Cerebellar nuclear complex (tissue), 1 donor: ENCODE results near the gene ZNF385C.
"Not testable (repeated sequence)": the region's sequence is repeated elsewhere in the genome, so short reads cannot be mapped to it uniquely, and the experiment has no call there.

ENCODE experiments used
- DNase-seq, 2 experiments: peaks; one replicate each; lab custom pipeline; 2025; lab: John Stamatoyannopoulos, UW

Gene ZNF385C

DNA sequence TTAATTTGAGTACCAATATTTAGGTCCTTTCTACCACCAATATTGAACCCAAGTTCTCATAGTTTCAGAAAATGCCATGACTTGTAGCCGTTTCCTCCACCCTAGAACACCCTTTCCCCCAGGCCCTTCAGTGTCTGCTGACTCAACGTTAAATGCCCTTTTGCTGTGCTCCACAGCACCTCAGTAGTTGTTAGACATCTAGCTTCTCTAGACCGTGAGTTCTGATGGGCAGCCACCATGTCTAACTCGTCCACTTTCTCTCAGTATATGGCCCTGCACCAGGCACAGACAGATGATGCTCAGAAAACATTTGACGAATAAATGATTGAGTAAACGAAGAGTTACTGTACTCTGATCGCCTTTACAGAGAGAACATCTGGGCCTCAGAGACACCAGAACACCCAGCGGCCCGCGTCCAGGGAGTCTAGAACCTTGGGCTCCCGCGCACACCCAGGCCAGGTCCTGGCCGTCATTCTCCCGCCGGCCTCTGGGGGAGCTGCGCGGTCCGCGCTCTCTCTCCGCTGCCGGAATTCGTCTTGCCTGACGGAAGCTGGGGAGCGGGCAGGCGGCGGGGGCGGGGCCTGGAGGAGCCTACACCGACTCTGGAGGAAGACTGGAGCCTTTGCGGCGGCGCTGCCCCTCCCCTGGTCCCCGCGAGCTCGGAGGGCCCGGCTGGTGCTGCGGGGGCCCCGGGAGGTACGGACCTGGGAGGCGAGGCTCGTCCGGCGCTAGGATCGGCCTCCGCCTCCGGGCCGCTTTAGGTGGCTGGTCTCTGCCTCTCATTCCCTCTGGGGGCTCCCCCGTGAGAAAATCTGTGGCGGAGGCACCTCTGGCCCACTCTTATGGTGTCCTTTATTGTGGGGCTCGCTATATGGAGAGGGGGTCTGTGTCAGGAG, 78.5 kb downstream of the ZNF385C start, which contains the start of gene NKIRAS2:
Gene NKIRAS2 (plus strand): TSS at position 582 of the 896 bp plus-strand sequence. CDS start 1,488 bp downstream, outside the sequence.
- DNase-seq, result peak in 1 of 2 experiments; percentile 56

DNA sequence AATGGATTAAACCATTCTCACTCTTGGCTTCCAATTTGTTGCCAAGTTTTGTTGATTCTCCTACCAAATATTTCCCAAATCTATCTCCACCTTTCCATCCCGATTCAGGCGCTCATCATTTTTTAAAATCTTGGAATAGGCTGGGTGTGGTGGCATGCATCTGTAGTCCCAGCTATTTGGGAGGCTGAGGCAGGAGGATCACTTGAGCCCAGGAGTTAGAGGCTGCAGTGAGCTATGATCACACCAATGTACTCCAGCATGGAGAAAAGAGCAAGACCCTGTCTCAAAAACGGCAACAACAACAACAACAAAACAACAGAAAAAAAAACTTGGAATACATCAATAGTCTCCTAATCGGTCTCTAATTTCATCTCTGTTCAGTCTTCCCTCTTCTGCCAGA, 79.3 kb downstream of the ZNF385C start:
- no peak for DNase-seq

DNA sequence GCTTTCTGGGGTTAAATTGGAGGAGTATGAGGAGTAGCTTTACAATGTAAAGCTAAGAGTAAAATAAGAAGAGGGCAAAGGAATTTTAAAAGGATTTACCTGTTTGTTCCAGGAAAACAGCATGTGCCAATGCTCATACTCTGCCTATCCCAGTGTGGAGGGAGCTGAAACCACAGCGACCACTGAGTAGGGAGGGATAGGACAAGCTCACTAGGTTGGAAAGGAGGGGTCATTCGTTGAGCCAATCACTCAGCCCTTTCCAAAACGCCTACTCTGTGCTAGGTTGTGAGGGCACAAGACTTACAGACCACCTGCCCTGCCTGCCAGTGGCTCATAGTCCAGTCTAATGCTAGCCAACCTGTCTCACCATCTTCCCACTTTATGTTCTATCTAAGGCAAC, 79.9 kb downstream of the ZNF385C start:
- no peak for DNase-seq

DNA sequence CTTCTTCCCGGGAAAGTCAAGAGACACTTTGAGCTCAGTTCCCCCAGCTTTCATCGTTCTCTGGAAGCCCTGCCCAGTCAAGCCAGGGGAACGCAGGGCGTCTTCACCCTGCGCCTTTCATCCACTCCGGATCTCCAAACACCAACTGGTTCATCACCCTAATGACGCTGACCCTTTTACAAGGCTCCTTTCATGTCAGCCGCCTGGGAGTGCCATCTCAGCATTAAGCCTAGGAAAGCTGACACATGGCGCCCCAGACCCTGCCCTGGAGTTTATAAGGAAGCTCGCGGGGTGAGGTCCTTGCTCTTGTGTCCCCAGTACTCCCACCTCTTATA, 80.4 kb downstream of the ZNF385C start:
- DNase-seq, result no peak

DNA sequence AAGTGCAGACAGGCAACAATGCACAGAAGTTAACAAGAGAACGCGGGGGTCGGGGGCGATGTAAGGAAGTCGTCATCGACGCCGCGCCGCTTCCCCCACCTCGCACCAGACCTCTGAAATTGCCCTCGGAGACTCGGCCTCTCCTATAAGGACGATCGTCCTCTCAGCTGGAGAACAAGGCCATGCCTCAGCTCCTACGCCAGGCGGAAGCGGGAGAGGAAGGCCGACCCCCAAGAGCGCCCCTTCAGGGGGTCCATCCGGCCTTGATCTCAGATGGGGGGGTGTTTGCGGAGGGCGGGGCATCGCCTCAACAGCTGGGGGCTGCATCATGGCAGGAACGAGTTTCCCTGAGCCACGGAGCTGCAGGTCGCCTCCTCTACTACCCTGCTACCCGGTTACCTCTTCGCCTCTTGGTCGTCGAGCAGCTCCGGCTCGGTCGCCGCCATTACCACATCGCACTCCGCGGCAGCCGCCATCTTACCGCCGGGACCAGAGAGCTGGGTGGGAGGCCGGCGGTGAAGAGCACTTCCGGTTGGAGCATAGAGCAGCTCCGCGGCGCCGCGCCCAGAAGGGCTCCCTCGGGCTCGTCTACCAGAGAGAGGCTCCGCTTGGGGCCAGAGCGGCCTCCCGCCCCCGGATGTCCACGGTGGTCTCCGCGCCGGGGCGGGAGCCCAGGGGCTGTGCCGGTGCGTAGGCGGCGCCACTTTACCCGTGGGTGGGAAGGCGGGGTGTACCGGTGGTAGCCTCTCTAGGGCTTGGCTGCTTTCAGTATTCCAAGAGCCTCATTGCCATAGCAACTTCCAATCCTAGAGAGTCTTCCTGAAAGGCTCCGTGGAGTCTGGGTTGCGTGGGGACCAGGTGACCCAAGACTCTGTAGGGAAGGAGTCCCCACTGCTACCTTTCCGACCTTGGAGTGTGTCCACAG, 81.1 kb downstream of the ZNF385C start, which contains the start of gene DNAJC7:
Gene DNAJC7 (minus strand): TSS at position 499 of the 925 bp plus-strand sequence. CDS start 23 bp downstream, at position 476.
- peak in 1 of 2 experiments; percentile 64 for DNase-seq

DNA sequence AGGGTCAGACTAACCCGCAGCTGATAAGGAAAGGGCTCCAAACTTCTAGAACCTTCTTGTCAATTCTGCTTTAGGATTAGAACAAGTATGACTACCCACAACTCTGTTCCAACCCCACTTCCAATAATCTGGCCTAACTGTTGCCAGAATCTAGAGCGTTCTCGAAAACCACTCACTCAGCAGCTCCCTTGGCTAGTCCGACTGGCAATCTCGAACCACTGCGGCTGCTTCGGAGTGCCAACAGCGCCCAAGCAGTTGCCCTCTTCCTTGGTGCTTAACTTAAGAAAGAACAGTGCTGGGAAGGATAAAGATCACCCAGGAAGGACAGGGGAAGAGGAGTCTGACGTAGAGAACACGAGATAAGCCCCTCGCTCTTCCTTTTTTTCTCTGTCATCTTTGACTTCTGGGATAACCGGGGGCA, 81.9 kb downstream of the ZNF385C start:
- no peak for DNase-seq

DNA sequence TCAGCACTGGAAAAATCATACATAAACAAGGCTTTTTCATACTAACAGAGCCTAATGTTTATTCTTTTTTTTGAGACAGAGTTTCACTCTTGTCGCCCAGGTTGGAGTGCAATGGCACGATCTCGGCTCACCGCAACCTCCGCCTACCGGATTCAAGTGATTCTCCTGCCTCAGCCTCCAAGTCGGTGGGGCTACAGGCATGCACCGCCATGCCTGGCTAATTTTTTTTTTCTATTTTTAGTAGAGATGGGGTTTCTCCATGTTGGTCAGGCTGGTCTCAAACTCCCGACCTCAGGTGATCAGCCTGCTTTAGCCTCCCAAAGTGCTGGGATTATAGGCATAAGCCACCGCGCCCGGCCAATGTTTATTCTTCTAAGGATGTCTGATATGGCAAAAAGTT, 84.5 kb downstream of the ZNF385C start:
- DNase-seq, result not testable (repeated sequence)

DNA sequence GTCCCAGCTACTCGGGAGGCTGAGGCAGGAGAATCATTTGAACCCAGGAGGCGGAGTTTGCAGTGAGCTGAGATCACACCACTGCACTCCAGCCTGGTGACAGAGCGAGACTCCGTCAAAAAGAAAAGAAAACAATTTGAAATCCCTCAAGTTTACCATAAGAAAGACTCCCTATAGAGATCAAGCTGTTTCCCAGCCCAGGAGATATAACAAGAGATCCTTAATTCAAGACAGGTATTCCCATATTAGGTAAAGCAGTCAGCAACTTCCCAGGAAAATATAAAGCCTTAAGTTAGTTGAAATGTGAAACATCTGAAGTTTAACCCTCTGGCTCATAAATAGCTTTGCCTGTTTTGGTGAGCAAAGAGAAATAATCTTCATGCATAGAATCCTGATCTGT, 85.9 kb downstream of the ZNF385C start:
- not testable (repeated sequence) for DNase-seq

DNA sequence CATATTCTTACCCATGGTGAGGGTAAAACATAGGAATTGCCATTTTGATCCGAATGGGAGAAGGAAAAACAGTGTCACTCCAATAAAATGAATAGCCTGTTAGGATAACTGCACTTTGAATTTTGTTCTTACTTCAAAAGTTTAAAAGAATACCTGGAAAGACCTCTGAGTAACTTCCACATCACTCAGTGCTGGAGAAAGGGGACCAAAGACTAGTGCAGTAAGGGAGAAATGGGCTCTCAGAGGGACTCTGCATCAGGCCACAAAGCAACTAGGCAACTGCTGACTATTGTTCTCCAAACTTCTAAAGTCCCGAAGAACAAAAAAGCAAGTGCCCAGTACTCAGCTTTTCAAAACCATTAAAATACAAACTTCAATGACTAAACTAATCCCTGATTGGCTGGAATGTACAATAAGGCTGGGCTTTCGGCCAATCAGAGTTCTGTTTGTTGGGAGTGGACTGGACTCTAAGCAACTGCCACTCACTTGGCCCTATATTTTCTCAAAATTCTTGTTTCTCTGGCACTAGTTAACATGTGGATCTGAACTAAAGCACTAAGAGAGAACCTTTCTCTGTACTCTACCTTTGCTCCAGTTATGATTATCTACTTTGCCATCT, 87.3 kb downstream of the ZNF385C start:
- no peak for DNase-seq

DNA sequence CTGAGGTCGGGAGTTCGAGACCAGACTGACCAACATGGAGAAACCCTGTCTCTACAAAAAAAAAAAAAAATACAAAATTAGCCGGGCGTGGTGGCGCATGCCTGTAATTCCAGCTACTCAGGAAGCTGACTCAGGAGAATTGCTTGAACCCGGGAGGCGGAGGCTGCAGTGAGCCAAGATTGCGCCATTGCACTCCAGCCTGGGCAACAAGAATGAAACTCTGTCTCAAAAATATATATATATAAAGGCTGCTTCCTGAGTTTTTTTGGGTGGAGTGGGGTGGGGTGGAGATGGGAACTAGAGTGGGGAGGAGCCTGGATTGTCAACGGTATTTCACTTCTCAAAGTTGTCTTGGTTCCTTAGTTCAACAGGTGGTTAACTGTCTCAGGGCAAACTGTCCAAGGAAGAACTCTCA, 88.0 kb downstream of the ZNF385C start:
- DNase-seq, result not testable (repeated sequence)

DNA sequence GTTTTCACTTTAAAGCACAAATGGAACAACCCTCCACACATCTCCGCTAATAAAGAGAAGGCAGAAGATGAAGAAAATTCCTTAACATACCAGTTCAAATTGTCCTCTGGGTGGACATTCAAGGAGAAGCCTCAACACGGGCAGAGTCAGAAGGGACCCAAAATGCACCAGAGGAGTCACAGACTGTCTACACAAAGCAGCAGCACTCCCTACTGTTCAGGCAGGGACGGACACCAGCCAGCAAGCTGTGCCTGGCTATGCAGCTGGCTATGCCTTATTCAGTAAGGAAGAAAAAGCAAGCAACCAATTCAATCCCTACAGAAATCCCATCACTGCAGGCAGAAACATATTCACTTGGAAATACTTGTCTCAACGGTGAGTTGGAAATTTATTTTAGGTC, 89.1 kb downstream of the ZNF385C start:
- DNase-seq, result no peak

DNA sequence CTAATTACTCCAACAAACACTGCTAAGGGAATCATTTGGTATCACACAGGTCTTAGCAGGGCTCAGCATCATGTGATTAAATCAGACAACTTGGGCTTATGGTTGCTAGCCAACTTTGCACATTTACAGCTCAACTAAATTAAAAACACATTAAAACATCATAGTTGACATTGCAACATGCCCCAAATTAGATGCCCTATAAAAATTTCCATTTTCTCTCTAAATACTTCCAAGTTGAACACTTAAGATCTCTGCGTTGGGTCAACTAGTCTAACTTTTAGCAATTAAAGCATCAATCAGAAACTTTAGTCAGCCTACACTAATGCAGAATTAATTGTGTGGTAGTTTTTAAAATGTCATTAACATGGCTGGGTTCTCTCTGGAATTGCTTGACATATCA, 93.1 kb downstream of the ZNF385C start:
- DNase-seq, result no peak

DNA sequence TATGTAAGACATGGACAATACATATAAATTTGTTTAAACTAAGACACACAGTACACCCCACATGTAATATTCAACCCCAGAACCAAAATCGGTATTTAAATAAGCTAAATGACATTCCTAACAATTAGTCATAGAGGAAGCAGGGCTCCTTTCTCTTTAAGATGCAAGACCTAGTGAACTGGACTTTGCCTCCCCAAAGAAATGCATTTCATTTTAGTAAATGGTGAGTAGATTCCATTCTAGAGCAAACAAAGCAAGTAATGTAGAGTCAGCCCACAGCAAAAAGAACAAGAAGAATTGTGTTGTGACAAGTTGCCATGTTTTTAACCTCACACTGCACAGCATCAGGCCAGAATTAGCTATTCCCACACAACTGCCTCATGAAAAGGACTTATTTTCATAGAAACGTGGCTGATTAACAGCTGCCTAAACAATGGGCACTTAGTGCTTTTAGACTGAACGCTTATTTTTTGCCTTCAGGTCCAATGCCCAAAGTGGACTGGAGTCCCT, 95.4 kb downstream of the ZNF385C start:
- DNase-seq, result no peak

DNA sequence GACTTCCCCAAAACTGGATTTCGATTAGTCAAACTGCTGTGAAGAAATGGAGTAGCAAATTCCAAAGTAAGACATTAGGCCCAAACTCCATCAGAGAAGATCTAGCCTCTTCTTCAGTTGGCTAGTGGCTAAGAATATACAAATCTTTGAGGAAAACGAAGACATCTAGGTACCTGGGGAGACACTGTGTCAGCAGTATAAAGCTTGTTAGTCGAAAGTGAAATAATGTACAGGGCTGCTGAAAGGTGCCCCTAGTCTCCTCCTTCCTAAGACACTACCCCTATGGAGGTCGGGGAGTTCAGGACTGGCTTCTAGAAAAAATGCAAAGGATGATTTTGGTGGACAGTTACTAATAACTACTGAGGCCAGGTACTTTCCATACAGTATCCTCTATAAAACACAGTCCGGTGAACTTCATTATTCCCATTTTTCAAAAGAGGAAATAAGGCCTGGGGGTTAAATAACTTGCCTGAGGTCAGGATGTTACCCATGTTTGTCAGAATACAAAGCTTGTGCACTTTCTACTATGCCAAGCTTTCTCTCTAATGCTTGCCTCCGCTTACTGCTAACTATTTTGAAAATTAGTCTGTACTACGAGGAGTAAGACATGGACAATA, 96.0 kb downstream of the ZNF385C start:
- no peak for DNase-seq

DNA sequence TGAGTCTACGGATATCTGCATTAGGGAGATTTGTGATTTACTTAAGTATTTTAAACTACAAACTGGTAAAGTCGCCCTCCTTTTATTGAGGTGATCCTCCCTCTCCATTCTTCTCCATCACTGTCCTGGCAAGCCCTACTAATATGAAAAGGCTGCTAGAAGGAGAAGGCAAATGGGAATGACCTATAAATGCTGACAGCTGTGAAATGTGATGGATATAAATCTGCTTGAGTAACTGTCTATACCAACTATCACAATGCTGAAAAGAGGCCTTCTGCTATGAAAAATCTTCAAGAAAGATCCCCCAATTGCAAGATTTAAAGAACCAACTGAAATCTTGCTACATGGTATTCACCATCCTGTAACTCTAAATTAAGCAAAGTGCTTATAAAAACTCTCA, 96.5 kb downstream of the ZNF385C start:
- no peak for DNase-seq

DNA sequence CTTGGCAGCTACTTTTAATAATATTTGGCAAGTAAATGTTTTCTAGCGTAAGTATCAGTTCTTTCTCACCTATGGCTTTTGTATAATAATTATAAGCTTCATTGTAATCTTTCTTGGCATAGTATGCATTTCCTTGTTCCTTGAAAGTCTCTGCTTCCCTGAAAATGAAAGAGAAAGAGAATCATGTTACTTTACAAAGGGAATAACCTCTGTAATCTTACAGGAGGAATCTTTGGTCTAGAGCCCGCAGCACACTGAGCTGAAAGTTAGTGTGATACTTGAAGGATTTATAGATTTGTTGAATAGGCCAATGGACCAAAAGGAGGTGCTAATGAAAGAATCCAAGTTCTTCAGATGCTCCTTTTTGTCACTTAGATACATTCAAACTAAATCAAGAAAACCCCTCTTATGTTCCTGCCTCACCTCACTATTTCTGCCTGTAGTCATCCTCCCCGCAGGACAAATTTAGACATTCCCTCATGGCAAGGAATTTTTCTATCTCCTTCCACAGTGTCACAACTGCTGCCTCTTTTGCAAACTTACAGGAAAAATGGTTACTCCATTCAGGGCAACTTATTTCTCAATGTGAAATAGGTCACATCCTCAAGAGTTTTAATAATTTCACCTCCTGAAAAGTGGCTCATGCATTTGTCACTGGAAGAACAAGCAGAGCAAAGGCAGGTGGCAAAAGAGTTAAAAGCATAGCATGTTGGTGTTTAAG, 97.7 kb downstream of the ZNF385C start:
- DNase-seq, result no peak

DNA sequence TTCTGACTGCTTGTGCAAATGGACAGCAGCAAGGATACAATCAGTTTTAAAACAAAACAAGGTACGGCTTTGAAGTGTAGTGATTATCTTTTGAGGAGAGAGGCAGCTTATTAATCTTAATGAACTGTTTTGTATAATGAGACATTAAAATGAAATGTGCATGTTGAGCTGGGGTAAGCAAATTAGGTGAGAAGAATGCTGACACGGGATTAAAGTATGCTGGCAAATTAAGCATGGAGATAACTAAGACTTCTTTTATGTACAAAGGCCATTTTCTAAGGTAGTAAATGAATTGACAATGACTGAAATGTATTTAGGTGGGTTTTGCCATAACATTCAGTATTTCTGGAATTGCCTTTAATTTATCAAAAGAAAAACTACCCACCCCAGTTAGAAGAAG, 99.8 kb downstream of the ZNF385C start:
- no peak for DNase-seq

DNA sequence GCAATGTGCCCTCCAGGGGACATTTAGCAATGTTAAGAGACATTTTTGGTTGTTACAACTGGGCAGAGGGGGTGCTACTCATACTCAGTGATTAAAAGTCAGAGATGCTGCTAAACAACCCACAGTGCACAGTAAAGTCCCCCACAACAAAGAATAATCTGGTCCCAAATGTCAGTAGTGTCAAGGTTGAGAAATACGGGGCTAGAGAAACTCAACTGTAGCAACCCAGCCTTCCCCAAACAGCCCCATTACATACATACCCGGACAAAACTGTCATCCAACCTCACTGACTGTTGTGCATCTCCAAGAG, 101.5 kb downstream of the ZNF385C start:
- no peak for DNase-seq

DNA sequence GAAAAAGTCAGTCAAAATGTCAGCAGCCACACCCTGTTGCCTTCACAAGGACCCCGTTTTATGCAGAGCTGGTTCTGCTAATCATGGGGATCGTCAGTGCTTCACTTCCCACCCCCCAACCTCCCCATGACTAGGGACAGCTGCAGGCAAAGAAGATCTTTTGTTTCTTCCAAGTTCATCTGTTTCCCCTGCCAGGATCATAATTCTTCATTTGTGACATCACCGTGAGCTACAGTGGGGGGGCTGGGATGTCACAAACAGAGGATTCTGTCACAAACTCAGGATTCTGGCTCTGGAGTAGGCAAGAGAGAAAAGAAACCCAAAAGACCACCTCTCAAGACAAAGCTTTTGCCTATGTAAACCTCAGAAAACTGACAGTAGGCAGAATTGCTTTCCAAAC, 105.7 kb downstream of the ZNF385C start:
- DNase-seq, result no peak

DNA sequence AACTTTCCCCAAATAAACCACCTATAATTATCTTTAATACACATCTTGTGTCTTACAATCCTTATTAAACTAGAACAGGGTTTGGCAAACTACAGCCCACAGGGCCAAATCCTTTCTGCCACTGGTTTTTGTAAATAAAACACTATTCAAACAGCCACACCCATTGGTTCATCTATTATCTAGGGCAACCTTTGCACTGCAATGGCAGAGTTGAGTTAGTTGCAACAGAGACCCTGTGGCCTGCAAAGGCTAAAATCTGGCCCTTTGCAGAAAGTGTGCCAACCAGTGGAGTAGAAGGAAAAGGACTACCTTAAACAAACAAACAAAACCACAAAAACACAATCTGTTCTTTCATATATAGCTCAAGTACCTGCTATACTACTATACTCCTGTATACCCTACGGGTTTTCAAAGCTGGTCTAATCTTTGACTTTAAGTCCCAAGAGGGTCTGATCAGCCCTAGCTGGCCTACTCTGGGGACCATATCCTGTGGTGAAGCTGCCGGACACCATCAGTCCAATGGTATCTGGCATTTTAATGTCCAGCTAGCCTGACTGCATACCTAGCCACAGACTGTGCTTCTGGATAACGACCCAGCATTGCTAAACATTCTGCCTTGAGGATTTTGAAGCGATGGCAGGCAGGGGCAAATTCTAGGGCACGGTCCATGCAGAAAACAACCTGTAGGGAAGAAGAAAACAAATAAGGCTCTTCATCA, 108.4 kb downstream of the ZNF385C start:
- DNase-seq, result no peak
